Caco-2 (cell line): Measurements from ENCODE around the gene PPP2R5E. TPM values are rescaled to one million over a fixed set of nuclear protein-coding genes. Genes with fewer than 3 reads are reported as not detected.

Experiments used
- BruUV-seq: library from RNA; stranded (reverse); fragments of 400-500 nt; replicated peaks from 2 replicates; lab custom pipeline; 2021; lab: Mats Ljungman, UMichigan
- CTCF ChIA-PET: fragments of 300-600 bp; sonication (Branson Sonifier 250); formaldehyde crosslinking; loops from one replicate; lab custom pipeline; 2022; ENCODE audit warnings: antibody characterized with exemption; lab: Charles Lee
- POLR2A ChIA-PET: fragments of 300-600 bp; sonication (Branson Sonifier 250); formaldehyde crosslinking; loops from one replicate; lab custom pipeline; 2022; ENCODE audit warnings: antibody characterized with exemption; lab: Charles Lee
- DNase-seq, 2 experiments: peaks; one replicate each; pipeline versions ENCODE4 v3.0.0 to v3.0.0-alpha.2; 2020 to 2022
- H3K27me3 ChIP-seq: replicated peaks from 2 replicates; pipeline ENCODE4 v1.6.0; 2011; ENCODE audit warnings: low read length; ENCODE audit not compliant: control insufficient read depth, insufficient read depth
- H3K36me3 ChIP-seq: 2 replicates; pipeline ENCODE4 v1.5.1; 2011; ENCODE audit warnings: low read length; ENCODE audit not compliant: control insufficient read depth, insufficient read depth
- H3K4me1 ChIP-seq: fragments of 250-450 bp; sonication (Bioruptor Pico); 2 replicates; pipeline ENCODE4 v1.5.1; 2020; ENCODE audit warnings: mild to moderate bottlenecking
- H3K4me3 ChIP-seq: 2 replicates; pipeline ENCODE4 v1.5.1; 2011; ENCODE audit warnings: low read depth, mild to moderate bottlenecking, control low read depth, low read length
- H3K9me3 ChIP-seq: fragments of 250-450 bp; sonication (Bioruptor Pico); 2 replicates; pipeline ENCODE4 v1.5.1; 2020; ENCODE audit warnings: mild to moderate bottlenecking, moderate library complexity
- H3K27ac Mint-ChIP-seq: one replicate; pipeline ENCODE4 v1.8.0; 2022; ENCODE audit warnings: mixed read lengths; ENCODE audit not compliant: unreplicated experiment
- H3K27me3 Mint-ChIP-seq: one replicate; pipeline ENCODE4 v1.8.0; 2022; ENCODE audit warnings: mixed read lengths; ENCODE audit not compliant: insufficient read depth, unreplicated experiment
- H3K36me3 Mint-ChIP-seq: one replicate; pipeline ENCODE4 v1.8.0; 2022; ENCODE audit warnings: mild to moderate bottlenecking, mixed read lengths; ENCODE audit not compliant: insufficient read depth, unreplicated experiment
- H3K4me1 Mint-ChIP-seq: one replicate; pipeline ENCODE4 v1.8.0; 2022; ENCODE audit warnings: low read depth, mixed read lengths; ENCODE audit not compliant: unreplicated experiment
- H3K4me3 Mint-ChIP-seq: one replicate; pipeline ENCODE4 v1.8.0; 2022; ENCODE audit warnings: mild to moderate bottlenecking, moderate library complexity, mixed read lengths; ENCODE audit not compliant: unreplicated experiment
- H3K9me3 Mint-ChIP-seq: one replicate; pipeline ENCODE4 v1.8.0; 2022; ENCODE audit warnings: mixed read lengths; ENCODE audit not compliant: unreplicated experiment
- intact Hi-C: fragments of 100-400 bp; cut with micrococcal nuclease; formaldehyde crosslinking; loops from one replicate; pipeline ENCODE4 v1.10.0; 2022; ENCODE audit not compliant: unreplicated experiment
- total RNA-seq: library from RNA; stranded (reverse); gene quantifications from 2 replicates; pipeline ENCODE4 v1.2.3, GENCODE V29; 2022
- TF ChIP-seq, protein P1 (sequence below), 2 experiments: fragments of 200-600 bp in 1 of 2; IDR thresholded peaks; 1 replicate in 1 of 2; 2 replicates in 1 of 2; pipeline versions ENCODE4 v1.5.1 to v1.8.0; 2011 to 2022; ENCODE audit warnings: antibody characterized with exemption in 1 of 2, control low read depth in 1 of 2, inconsistent platforms in 1 of 2, low read depth in 1 of 2, low read length in 1 of 2, mild to moderate bottlenecking in 1 of 2, moderate library complexity in 1 of 2; ENCODE audit not compliant: insufficient read depth in 1 of 2, severe bottlenecking in 1 of 2, unreplicated experiment in 1 of 2

Gene PPP2R5E
- total RNA-seq, 1 experiment from 2014 or later: 58.6 TPM

GRCh38 chr14:63357841-63358240 is 185.3 kb downstream of the PPP2R5E start:
- Mint-ChIP-seq H3K36me3 (no peaks in the 10 kb centered on the region), H3K27me3 (peaks cover 2% of the 10 kb centered on the region), H3K27ac (no peak overlapping the region), H3K9me3 (no peaks in the 10 kb centered on the region), H3K4me1 (no peaks in the 10 kb centered on the region), H3K4me3 (no peak overlapping the region)
- H3K9me3 ChIP-seq: no peaks in the 10 kb centered on the region
- H3K36me3 ChIP-seq: no peaks in the 10 kb centered on the region
- ChIA-PET CTCF (no interaction called here), POLR2A (no interaction called here)
- intact Hi-C loops: no loop called here
- no peaks in the 10 kb centered on the region for H3K4me1 ChIP-seq
- DNase-seq: no peak
- TF ChIP-seq, protein P1, sequence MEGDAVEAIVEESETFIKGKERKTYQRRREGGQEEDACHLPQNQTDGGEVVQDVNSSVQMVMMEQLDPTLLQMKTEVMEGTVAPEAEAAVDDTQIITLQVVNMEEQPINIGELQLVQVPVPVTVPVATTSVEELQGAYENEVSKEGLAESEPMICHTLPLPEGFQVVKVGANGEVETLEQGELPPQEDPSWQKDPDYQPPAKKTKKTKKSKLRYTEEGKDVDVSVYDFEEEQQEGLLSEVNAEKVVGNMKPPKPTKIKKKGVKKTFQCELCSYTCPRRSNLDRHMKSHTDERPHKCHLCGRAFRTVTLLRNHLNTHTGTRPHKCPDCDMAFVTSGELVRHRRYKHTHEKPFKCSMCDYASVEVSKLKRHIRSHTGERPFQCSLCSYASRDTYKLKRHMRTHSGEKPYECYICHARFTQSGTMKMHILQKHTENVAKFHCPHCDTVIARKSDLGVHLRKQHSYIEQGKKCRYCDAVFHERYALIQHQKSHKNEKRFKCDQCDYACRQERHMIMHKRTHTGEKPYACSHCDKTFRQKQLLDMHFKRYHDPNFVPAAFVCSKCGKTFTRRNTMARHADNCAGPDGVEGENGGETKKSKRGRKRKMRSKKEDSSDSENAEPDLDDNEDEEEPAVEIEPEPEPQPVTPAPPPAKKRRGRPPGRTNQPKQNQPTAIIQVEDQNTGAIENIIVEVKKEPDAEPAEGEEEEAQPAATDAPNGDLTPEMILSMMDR (IDR thresholded peaks at IDR 0.05; ENCODE audit: insufficient read depth in 1 of 2, low read depth in 1 of 2, low read length in 1 of 2, severe bottlenecking in 1 of 2, unreplicated experiment in 1 of 2): no peak
- no peaks in the 10 kb centered on the region for H3K27me3 ChIP-seq
- H3K4me3 ChIP-seq: no peak overlapping the region
- BruUV-seq: no TSS peak

GRCh38 chr14:63345826-63346225 is 197.4 kb downstream of the PPP2R5E start:
- Mint-ChIP-seq H3K36me3 (no peaks in the 10 kb centered on the region), H3K27me3 (peaks cover 9% of the 10 kb centered on the region), H3K4me1 (no peaks in the 10 kb centered on the region), H3K4me3 (no peak overlapping the region), H3K27ac (no peak overlapping the region), H3K9me3 (no peaks in the 10 kb centered on the region)
- Histone ChIP-seq H3K9me3 (peaks cover 3% of the 10 kb centered on the region; the same call in 1 of the 2 replicates), H3K4me3 (no peak overlapping the region), H3K36me3 (no peaks in the 10 kb centered on the region), H3K27me3 (no peaks in the 10 kb centered on the region), H3K4me1 (no peaks in the 10 kb centered on the region)
- CTCF ChIA-PET: no interaction called here
- DNase-seq: no peak
- intact Hi-C loops: no loop called here
- TF ChIP-seq, protein P1 (IDR thresholded peaks at IDR 0.05; ENCODE audit: insufficient read depth in 1 of 2, low read depth in 1 of 2, low read length in 1 of 2, severe bottlenecking in 1 of 2, unreplicated experiment in 1 of 2): no peak
- no TSS peak for BruUV-seq
- POLR2A ChIA-PET: no interaction called here

DNA sequence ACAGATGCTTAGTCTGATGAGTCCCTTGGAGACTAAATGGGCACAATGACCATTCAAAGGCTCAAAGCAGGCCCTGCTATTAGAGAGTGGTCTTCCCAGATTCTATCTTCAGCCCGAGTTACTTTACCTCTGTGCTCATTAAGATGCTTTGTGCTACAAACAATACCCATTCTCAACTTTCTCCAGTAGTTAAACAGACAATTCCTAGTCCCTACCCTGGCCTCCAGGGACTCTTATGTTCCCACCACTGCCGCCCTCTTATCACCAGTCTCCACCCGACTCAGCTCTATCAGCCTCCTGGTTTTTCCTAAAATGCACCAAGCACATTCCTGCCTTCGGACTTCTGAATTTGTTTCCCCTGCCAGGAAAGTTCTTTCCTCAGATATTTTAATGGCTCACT is 198.8 kb downstream of the PPP2R5E start:
- Mint-ChIP-seq H3K27ac (no peak overlapping the region), H3K9me3 (no peaks in the 10 kb centered on the region), H3K36me3 (no peaks in the 10 kb centered on the region), H3K27me3 (peaks cover 14% of the 10 kb centered on the region), H3K4me1 (no peaks in the 10 kb centered on the region), H3K4me3 (no peak overlapping the region)
- intact Hi-C loops: no loop called here
- TF ChIP-seq, protein P1 (IDR thresholded peaks at IDR 0.05; ENCODE audit: insufficient read depth in 1 of 2, low read depth in 1 of 2, low read length in 1 of 2, severe bottlenecking in 1 of 2, unreplicated experiment in 1 of 2): no peak
- Histone ChIP-seq H3K4me1 (no peaks in the 10 kb centered on the region), H3K27me3 (no peaks in the 10 kb centered on the region), H3K36me3 (no peaks in the 10 kb centered on the region), H3K9me3 (peaks cover 3% of the 10 kb centered on the region; the same call in 1 of the 2 replicates), H3K4me3 (no peak overlapping the region)
- no TSS peak for BruUV-seq
- ChIA-PET CTCF (no interaction called here), POLR2A (no interaction called here)
- DNase-seq: no peak
